Measurements from ENCODE around the gene PSPC1. TPM values are rescaled to one million over a fixed set of nuclear protein-coding genes. Genes with fewer than 3 reads are reported as not detected.

PSPC1 gene
- total and polyA plus RNA-seq, 2 experiments from 2014 or later: 29.2 to 78.4 TPM

GRCh38 chr13:19674898-19675297 lies 107.8 kb downstream of the PSPC1 start:
- Histone ChIP-seq H3K9me3 (ENCODE audit: low read depth) (no peaks in the 10 kb centered on the region), H3K36me3 (peaks cover 55% of the 10 kb centered on the region), H3K27me3 (no peaks in the 10 kb centered on the region), H3K27ac (peak overlapping the region; percentile 41), H3K4me3 (no peak overlapping the region), H3K4me1 (ENCODE audit: low read depth) (no peaks in the 10 kb centered on the region)
- DNase-seq (ENCODE audit: low read depth in 1 of 2, low spot score in 1 of 2): no peak
- no peak for TF ChIP-seq CTCF (IDR thresholded peaks at IDR 0.05; ENCODE audit: low read depth, low read length)

- no peak overlapping the region for H3K4me3 ChIP-seq
- peaks cover 65% of the 10 kb centered on the region for H3K36me3 ChIP-seq
- peak overlapping the region; percentile 41 for H3K27ac ChIP-seq
- H3K27me3 ChIP-seq: no peaks in the 10 kb centered on the region
- H3K9me3 ChIP-seq (ENCODE audit: low read depth): no peaks in the 10 kb centered on the region
- H3K4me1 ChIP-seq (ENCODE audit: low read depth): no peaks in the 10 kb centered on the region
- TF ChIP-seq CTCF (IDR thresholded peaks at IDR 0.05; ENCODE audit: low read depth, low read length): no peak
- DNase-seq (ENCODE audit: low read depth in 1 of 2, low spot score in 1 of 2): peak in 1 of 2 donors; percentile 37
These were observed 109.0 kb downstream of the PSPC1 start for GRCh38 chr13:19673473-19674430.

DNA sequence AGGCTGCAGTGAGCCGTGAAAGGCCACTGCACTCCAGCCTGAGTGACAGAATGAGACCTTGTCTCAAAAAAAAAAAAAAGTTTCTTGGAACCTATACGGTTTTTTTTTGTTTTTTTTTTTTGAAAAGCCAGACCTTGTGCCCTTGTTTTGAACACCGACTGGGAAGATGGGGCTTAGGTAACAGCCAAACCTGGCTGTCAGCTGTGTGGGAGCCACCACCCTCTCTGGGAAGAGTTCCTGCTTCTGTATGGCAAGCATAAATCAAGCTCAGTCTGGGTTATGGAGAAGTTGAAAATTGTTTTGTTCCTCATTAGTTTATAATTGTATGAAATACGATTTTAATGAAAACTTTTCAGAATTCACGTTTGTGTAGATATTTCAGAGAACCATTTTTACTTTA lies 109.8 kb downstream of the PSPC1 start:
- Histone ChIP-seq H3K4me1 (ENCODE audit: low read depth) (no peaks in the 10 kb centered on the region), H3K27me3 (no peaks in the 10 kb centered on the region), H3K9me3 (ENCODE audit: low read depth) (no peaks in the 10 kb centered on the region), H3K36me3 (peaks cover 71% of the 10 kb centered on the region), H3K27ac (no peak overlapping the region), H3K4me3 (no peak overlapping the region)
- no peak for TF ChIP-seq CTCF (IDR thresholded peaks at IDR 0.05; ENCODE audit: low read depth, low read length)
- DNase-seq (ENCODE audit: low read depth in 1 of 2, low spot score in 1 of 2): no peak

- H3K27me3 ChIP-seq: no peaks in the 10 kb centered on the region
- H3K9me3 ChIP-seq (ENCODE audit: low read depth): no peaks in the 10 kb centered on the region
- no peak overlapping the region for H3K4me3 ChIP-seq
- TF ChIP-seq CTCF (IDR thresholded peaks at IDR 0.05; ENCODE audit: low read depth, low read length): no peak
- no peak overlapping the region for H3K27ac ChIP-seq
- DNase-seq (ENCODE audit: low read depth in 1 of 2, low spot score in 1 of 2): no peak
- peaks cover 69% of the 10 kb centered on the region for H3K36me3 ChIP-seq
- no peaks in the 10 kb centered on the region for H3K4me1 ChIP-seq (ENCODE audit: low read depth)
These were observed 112.6 kb downstream of the PSPC1 start for GRCh38 chr13:19670147-19670546.

DNA sequence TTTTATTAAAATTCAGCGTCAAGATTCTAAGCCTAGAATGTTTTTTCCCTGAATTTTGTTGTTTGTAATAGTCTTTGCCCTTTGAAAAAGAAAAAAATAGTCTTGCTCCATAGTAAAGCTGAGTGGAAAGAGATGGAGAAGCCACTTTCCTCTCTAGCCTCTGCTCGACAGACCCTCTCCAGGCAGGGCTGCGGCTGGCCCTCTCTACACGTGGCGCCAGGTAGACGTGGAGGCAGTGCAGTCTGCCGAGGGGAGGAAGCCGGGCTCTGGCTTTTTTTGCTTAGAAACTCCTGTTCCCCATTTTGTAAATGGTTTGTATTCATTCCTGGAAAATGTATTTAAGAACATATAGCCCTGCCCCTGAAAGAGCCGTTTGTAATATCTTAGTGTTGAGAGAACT lies 114.0 kb downstream of the PSPC1 start:
- TF ChIP-seq CTCF (IDR thresholded peaks at IDR 0.05; ENCODE audit: low read depth, low read length): no peak
- Histone ChIP-seq H3K4me1 (ENCODE audit: low read depth) (no peaks in the 10 kb centered on the region), H3K9me3 (ENCODE audit: low read depth) (no peaks in the 10 kb centered on the region), H3K27ac (no peak overlapping the region), H3K27me3 (no peaks in the 10 kb centered on the region), H3K36me3 (peaks cover 63% of the 10 kb centered on the region), H3K4me3 (no peak overlapping the region)
- no peak for DNase-seq (ENCODE audit: low read depth in 1 of 2, low spot score in 1 of 2)
